Measurements from ENCODE around the gene HSFX2.

DNA sequence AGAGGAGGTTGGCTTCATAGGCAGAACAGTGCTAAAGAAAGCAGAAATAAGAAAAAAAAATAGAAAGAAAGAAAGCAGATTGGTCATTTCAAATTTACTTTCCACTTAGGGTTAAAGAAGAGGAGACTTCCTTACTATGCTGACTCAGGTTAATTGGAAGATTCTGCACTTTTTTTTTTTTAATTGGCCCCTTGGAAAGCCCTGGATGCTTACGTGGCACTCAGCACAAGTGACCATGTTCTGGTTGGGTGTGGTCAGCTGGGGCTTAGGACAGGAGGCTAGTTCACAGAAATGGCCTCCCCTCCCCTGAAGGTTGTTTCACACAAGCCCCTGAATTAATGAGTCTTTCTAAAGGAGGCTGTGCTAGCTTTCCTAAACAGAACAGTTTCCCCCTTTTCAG, 22.4 kb downstream of the HSFX2 start:
- TF ChIP-seq, protein P1, sequence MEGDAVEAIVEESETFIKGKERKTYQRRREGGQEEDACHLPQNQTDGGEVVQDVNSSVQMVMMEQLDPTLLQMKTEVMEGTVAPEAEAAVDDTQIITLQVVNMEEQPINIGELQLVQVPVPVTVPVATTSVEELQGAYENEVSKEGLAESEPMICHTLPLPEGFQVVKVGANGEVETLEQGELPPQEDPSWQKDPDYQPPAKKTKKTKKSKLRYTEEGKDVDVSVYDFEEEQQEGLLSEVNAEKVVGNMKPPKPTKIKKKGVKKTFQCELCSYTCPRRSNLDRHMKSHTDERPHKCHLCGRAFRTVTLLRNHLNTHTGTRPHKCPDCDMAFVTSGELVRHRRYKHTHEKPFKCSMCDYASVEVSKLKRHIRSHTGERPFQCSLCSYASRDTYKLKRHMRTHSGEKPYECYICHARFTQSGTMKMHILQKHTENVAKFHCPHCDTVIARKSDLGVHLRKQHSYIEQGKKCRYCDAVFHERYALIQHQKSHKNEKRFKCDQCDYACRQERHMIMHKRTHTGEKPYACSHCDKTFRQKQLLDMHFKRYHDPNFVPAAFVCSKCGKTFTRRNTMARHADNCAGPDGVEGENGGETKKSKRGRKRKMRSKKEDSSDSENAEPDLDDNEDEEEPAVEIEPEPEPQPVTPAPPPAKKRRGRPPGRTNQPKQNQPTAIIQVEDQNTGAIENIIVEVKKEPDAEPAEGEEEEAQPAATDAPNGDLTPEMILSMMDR (IDR thresholded peaks at IDR 0.05): no peak
- no peak for TF ChIP-seq POLR2AphosphoS5 (IDR thresholded peaks at IDR 0.05)
- TF ChIP-seq POLR2A (IDR thresholded peaks at IDR 0.05): no peak

Data from transverse colon (tissue), 4 donors.